Colon (tissue), 2 donors: ENCODE results near the gene FAM149A.

Experiments used
- FAIRE-seq: peaks from 2 replicates; lab custom pipeline; 2012; peaks lifted over from hg19 to GRCh38; lab: Jason Lieb, UNC
- donor health status: control.
- donor health status: control.

Gene FAM149A

GRCh38 chr4:186104114-186104889 is at the start of gene FAM149A:
Gene FAM149A (plus strand): TSS chr4:186104704.
- no peak for FAIRE-seq

DNA sequence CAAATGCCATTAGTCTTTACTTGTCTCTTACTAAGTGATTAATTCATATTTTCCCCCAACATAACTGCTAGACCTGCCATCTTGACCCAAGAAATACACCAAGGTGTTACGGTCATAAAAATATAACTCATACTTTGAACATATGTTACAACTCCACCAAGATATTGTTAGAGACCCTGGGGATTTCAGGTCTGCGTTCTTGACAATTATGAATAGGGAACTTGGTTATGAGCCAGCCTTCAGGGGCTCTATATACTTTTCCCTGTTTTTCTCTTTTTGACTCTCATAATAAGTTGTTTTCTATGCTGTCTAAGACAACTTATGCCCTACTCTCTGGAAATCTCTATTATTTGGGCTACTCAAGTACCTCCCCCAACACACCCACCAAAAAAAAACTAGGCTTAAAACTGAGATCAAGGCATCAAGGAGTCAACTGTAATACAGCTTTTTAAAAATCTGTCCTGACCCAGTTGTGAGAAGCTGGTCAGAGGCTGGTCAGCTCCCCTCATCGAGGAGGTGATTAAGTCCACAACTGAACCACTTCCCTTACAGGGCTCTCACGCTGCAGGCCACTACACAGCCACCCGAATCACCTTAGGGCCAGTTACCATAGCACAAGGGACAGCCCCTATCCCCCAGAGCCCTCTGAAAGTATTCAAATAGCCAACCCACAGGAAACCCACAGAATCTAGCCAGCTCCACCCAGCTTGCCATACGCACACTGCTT is 46.1 kb upstream of the FAM149A start:
- FAIRE-seq = no peak

DNA sequence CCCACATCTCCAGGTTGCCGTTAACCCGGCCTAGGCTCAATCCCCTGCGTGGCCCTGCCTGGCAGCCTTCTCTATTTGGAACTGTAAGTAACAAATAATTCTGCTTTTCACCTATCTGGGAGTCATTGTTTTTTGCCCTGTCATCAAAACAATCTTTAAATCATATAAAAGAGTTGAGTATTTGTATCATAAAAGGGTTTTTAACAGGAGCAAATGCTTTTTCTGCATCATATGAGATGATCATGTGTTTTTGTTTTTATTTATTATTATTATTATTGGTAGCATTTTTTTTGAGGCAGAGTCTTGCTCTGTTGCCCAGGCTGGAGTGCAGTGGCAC is 45.6 kb upstream of the FAM149A start:
- FAIRE-seq = no peak

DNA sequence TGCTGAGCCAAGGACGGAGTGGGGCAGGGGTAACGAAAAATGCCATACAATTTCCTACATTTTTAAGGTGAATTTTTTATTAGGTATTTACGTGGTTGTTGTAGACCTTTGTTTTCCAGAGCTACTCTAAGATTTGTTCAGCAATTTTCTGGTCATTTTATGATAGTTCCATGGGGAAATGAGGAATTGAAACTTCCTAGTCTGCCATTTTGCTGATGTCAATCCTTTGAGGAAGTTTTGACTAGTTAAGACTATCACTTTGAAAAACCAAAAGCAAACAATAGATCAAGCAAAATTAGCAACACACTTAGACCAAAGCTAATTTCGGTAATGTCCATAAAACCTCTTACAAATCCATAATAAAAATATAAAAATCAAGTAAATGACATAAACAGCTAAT is 42.6 kb upstream of the FAM149A start:
- FAIRE-seq = no peak

GRCh38 chr4:186067757-186068385 is 36.6 kb upstream of the FAM149A start:
- FAIRE-seq = no peak

DNA sequence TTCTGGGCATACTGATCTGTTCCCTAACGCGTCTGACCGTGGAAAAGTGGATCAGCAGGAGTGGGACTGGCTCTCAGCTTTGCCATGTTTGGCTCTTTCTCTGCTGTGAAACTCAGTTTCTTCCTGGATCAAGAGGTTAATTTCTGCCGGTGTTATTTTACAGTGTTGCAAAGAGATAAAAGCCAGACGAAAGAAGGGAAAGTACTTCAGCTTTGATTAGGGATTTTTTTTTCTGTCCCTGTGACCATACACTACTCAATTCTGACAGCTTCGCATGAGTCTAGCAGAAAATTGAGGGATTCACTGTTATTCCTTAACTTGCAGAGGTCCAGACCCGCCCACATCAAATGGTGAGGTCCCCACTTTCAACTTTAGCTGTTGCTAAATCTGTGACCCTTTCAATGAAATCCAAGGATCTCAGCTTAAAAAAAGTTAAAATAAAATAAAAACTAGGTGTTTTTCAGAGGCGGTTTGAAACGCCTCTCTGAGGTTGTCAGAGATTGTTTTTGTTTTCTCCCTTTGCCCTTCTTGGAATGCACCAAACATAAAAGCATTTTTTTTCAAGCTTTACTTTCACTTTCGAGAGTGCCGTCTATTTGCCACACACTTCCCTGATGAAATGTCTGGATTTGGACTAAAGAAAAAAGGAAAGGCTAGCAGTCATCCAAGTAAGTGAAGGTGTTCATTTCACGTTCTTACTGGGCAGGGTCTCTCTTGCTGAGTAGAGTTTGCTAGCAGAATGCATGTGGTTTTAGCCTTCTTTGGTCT is 35.7 kb upstream of the FAM149A start, which contains the start of gene TLR3:
Gene TLR3 (plus strand): TSS at position 576 of the 768 bp plus-strand sequence. CDS start 7,464 bp downstream, outside the sequence.
- no peak for FAIRE-seq

DNA sequence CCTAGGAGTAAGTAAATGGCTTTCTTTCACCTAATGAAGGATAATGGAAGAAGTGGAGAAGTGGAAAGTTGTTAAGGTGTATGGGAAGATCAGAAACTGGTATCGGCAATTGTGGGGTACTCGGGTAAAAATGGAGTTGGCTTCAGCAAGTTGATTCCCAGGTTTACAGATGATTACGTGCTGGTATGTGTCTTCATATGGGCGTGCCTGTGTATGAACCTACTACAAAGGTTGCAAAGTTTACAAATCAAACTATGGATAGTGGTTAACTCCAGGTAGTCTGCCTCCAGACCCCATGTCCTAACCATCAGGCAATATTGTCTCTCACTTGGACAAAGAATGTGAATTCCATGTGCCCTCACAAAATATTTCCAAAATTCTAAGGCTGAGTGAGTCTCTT is 34.8 kb upstream of the FAM149A start:
- no peak for FAIRE-seq

DNA sequence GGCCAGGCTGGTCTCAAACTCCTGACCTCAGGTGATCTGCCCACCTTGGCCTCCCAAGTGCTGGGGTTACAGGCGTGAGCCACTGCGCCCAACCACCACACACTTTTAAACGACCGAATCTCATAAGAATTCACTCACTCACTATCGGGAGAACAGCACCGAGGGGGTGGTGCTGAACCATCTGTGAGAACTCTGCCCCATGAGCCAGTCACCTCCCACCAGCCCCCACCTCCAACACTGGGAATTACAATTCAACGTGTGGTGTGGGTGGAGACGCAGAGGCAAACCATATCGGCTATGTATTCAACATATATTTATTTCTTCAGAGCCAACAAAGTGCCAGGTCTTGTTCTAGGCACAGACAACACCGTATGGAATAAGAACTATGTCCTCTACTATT is 32.0 kb upstream of the FAM149A start:
- FAIRE-seq = no peak

DNA sequence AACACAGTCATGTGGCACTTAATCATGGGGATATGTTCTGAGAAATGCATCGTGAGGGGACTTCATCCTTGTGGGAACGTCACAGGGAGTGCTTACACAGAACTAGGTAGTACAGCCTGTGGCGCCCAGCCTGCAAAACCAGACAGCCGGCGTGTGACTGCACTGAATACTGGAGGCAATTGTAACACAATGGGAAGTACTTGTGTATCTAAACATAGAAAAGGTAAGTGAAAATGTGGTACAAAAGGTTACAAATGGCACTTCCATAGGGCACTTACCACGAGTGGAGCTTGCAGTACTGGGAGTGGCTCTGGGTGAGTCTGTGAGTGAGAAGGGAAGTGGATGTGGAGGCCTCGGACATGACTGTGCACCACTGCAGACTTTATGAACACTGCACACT is 30.3 kb upstream of the FAM149A start:
- FAIRE-seq = no peak

DNA sequence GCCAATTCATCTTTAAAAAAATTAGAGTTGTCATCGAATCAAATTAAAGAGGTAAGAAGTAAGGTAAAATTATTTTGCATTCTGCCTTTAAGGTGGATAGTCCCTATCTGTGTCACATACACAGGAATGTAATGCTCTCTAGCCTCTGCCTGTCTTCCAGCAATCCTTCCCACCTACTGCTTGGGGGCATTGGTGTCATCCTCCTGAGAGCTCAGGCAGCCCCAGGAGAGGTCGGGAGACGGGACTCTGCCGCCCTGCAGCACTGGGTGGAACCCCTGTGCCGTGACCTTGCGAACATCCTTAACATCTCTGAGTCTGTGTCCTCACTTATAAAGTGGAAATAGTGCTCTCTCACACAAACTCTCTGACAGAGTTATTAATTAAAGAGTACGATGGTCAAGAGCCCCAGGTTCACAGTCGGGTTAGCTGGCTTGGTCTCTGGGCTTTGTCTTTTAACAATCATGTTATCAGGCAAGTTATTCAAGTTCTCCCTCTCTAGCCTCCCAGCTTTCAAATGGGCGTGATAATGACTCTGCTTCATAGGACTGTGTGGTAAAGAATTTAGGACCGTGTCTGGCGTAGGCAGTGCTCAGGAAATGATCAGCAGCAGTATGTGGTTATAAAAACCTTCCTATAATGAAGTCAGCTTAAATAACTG is 25.4 kb upstream of the FAM149A start:
- FAIRE-seq = no peak

GRCh38 chr4:186079694-186080093 is 24.8 kb upstream of the FAM149A start:
- FAIRE-seq = no peak

DNA sequence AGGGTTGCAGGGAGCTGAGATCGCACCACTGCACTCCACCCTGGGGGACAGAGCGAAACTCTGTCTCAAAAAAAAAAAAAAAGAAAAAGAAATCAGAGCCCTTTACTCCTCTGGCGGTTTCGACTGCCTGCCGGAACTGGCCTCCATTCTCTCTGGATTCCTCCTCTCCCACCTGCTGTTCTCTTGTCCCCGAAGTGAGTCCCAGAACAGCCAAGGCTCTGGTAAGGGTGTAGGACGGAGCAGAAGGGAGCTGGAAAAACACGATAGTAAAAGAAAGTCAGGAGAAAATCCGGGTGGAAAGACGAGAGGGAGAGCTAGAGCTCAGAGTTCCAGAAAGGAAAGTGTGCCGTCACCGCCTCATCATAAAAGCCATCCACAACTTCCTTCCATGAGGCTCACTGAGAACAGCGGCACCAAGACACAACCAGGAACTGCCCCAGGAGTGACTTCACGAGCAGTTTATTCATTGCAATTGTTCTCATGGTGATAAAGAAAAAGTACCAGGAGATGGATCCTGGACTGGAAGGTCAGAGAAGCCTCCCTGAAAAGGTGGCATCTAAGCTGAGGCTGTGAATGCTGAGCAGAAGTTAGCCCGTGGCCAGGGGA is 23.2 kb upstream of the FAM149A start:
- no peak for FAIRE-seq

DNA sequence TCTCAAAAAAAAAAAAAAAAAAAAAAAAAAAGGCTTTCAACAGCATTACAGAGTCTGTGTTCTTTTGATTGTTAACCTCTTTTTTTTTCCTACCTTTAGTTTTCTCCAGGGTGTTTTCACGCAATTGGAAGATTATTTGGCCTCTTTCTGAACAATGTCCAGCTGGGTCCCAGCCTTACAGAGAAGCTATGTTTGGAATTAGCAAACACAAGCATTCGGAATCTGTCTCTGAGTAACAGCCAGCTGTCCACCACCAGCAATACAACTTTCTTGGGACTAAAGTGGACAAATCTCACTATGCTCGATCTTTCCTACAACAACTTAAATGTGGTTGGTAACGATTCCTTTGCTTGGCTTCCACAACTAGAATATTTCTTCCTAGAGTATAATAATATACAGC is 22.3 kb upstream of the FAM149A start:
- FAIRE-seq = no peak

GRCh38 chr4:186088523-186088922 is 16.0 kb upstream of the FAM149A start:
- no peak for FAIRE-seq

GRCh38 chr4:186092296-186092695 is 12.2 kb upstream of the FAM149A start:
- no peak for FAIRE-seq

DNA sequence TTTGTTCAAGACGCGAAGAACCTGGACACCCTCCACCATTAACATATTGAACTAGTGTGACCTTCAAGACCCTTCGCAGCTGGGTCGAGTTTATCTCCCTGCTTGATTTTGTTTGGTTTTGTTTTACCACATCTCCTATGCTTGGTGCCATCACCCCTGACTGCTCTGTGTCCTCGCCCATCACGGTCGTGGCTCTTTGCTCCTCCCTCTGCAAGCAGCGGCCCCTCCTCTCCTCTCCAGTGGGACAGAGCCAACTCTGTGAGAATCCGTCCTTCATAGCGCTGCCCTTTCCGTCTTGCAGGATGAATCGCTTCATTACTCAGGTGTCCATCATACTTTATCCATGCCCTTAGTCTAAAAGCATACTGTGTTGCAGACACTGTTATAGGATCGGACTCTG is 9.1 kb upstream of the FAM149A start:
- no peak for FAIRE-seq

- no peak for FAIRE-seq
Measured at GRCh38 chr4:186096681-186097165, 7.8 kb upstream of the FAM149A start.

DNA sequence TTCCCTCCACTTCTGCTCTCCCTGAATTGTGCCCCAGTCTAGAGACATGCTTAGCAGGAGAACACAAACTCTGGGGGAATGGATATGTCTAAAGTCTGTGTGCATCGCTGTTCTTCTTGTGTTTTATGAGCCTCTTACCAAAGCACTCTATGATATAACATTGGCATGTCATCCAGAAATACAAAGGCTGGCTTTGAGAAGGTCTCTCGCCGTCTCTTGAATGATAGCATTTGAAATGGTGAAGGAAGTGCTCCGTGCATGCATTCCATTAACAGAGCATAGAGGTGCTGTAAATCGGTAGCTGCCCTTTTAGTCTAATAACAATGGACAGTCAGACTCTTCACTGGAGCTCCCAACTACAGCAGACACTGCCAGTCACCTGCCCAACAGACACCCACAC is 7.1 kb upstream of the FAM149A start:
- FAIRE-seq = no peak

DNA sequence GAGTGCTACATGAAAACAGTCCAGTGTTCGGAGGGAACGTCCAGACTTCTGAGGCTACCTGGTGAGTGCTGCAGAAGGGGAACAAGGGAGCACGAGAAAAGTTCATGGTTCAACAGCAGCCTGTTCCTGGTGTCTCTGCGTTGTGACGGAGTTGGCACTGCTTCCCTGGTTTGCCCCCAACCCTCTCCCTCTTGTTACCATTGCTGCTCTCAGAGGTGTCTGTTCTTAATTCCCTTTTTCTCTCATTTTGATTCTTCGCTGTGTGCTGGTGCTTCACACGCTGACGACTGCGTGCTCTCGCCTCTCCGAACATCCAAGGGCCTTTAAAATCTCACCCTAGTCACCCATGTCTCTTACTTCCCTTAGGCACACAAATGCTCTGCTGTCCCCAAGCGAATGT is 1.6 kb upstream of the FAM149A start:
- no peak for FAIRE-seq

DNA sequence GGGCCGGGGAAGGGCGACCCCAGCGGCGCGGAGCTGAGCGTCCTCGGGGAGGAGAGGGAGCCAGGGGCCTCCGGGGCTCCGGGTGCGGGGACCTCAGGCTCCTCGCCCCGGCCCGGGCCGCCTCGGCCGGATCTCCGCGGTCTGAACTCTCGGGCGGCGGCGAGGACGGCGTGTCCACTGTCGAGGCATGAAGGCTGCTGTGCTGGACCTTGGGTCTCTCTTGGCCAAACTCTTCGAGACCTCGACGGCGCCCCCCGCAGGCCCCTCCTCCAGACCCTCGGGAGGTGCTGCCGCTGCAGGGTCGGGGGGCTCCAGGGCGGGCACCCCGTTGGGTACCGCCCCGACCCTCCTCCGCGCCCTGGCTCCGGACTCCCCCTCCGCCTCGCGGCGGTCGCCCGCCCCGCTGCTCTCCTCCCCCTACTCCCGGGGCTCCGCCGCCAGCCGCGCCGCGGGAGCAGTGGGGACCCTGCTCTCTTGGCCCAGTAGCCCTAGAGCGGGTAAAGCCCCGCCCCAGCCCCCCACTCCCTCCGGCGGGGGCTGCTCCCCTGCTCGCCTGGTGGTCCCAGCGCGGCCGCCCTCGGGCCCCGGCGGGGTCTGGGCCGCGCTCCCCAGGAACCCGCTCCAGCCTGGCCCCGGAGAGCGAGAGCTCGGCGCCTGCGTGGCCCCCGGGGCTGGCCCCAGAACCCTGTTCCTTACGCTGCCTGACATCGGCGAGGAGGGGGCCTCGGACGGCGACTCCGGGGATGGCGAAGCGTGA is 564 bp downstream of the FAM149A start:
- FAIRE-seq = no peak
